H1 (cell line): Measurements from ENCODE around the gene ABI1. TPM values are rescaled to one million over a fixed set of nuclear protein-coding genes. Genes with fewer than 3 reads are reported as not detected.

Experiments
- CTCF ChIA-PET: fragments of 300-600 bp; sonication (Branson Sonifier 250); formaldehyde crosslinking; loops from one replicate; lab custom pipeline; 2021; ENCODE audit not compliant: partially characterized antibody; lab: Charles Lee
- POLR2A ChIA-PET: fragments of 300-600 bp; sonication (Branson Sonifier 250); formaldehyde crosslinking; loops from one replicate; lab custom pipeline; 2021; ENCODE audit warnings: inconsistent platforms; ENCODE audit not compliant: partially characterized antibody; lab: Charles Lee
- DNase-seq, 2 experiments: peaks; one replicate each; pipeline versions ENCODE4 v3.0.0 to v3.0.0-alpha.2; 2010 to 2022; ENCODE audit warnings: low spot score in 2 of 2, low read depth in 1 of 2, mixed read lengths in 1 of 2
- FAIRE-seq: peaks from 2 replicates; lab custom pipeline; 2011; peaks lifted over from hg19 to GRCh38; lab: Jason Lieb, UNC
- H2AFZ ChIP-seq: 2 replicates; pipeline ENCODE4 v1.8.1; 2012; ENCODE audit warnings: low read length, inconsistent platforms
- H2AK5ac ChIP-seq: 2 replicates; pipeline ENCODE4 v1.6.1; 2013; ENCODE audit warnings: low read depth, low read length
- H2BK120ac ChIP-seq: replicated peaks from 2 replicates; pipeline ENCODE3; 2013; ENCODE audit warnings: low read depth, low read length, inconsistent platforms
- H2BK12ac ChIP-seq: 2 replicates; pipeline ENCODE4 v1.6.1; 2013; ENCODE audit warnings: low read depth, low read length
- H2BK15ac ChIP-seq: 2 replicates; pipeline ENCODE4 v1.6.1; 2013; ENCODE audit warnings: low read length
- H2BK20ac ChIP-seq: 2 replicates; pipeline ENCODE4 v1.6.1; 2013; ENCODE audit warnings: low read length
- H2BK5ac ChIP-seq: 2 replicates; pipeline ENCODE4 v1.6.1; 2013; ENCODE audit warnings: low read depth, low read length
- H3K14ac ChIP-seq: 2 replicates; pipeline ENCODE4 v1.6.1; 2013; ENCODE audit warnings: inconsistent platforms; ENCODE audit not compliant: insufficient read length
- H3K18ac ChIP-seq: 2 replicates; pipeline ENCODE4 v1.6.1; 2013; ENCODE audit warnings: low read length; ENCODE audit errors: extremely low read depth
- H3K23ac ChIP-seq: 2 replicates; pipeline ENCODE4 v1.6.1; 2013; ENCODE audit warnings: inconsistent platforms; ENCODE audit not compliant: insufficient read length
- H3K23me2 ChIP-seq: 2 replicates; pipeline ENCODE4 v1.6.1; 2013; ENCODE audit warnings: low read depth, low read length
- H3K27ac ChIP-seq: 2 replicates; pipeline ENCODE4 v1.6.1; 2011; ENCODE audit warnings: low read depth, low read length, inconsistent platforms
- H3K27me3 ChIP-seq, 4 experiments: replicated peaks in 1 of 4; 1 replicate in 1 of 4; 2 replicates in 3 of 4; pipeline versions ENCODE4 v1.6.1 to v1.8.1; 2011 to 2013; ENCODE audit warnings: low read length in 3 of 4, mild to moderate bottlenecking in 3 of 4, inconsistent platforms in 2 of 4, mixed read lengths in 2 of 4, moderate library complexity in 1 of 4; ENCODE audit not compliant: control insufficient read depth in 3 of 4, insufficient read depth in 3 of 4; ENCODE audit errors: extremely low read depth in 1 of 4
- H3K36me3 ChIP-seq, 4 experiments: 2 replicates each; pipeline versions ENCODE4 v1.6.1 to v1.8.1; 2011 to 2013; ENCODE audit warnings: mild to moderate bottlenecking in 4 of 4, low read length in 3 of 4, moderate library complexity in 2 of 4, control low read depth in 1 of 4, inconsistent platforms in 1 of 4; ENCODE audit not compliant: insufficient read depth in 4 of 4, control insufficient read depth in 2 of 4
- H3K4ac ChIP-seq: replicated peaks from 2 replicates; pipeline ENCODE3; 2013; ENCODE audit warnings: low read length, low read depth, mixed read lengths, inconsistent platforms; ENCODE audit not compliant: insufficient read length
- H3K4me1 ChIP-seq, 4 experiments: replicated peaks in 1 of 4; 1 replicate in 1 of 4; 2 replicates in 3 of 4; pipeline versions ENCODE4 v1.6.1 to v1.8.1; 2011 to 2013; ENCODE audit warnings: low read length in 3 of 4, inconsistent platforms in 2 of 4, mixed read lengths in 1 of 4; ENCODE audit not compliant: insufficient read depth in 4 of 4, control insufficient read depth in 3 of 4
- H3K4me2 ChIP-seq, 2 experiments: 2 replicates each; pipeline versions ENCODE4 v1.6.1 to v1.8.1; 2011 to 2013; ENCODE audit warnings: low read depth in 2 of 2, low read length in 2 of 2, control low read depth in 1 of 2, inconsistent platforms in 1 of 2, mild to moderate bottlenecking in 1 of 2; ENCODE audit not compliant: insufficient read depth in 1 of 2
- H3K4me3 ChIP-seq, 4 experiments: fragments of 200-600, 300-600 bp in 1 of 4; sonication (generic), shearing (Covaris generic), sonication (Bioruptor Twin) in 1 of 4; 2 replicates each; pipeline versions ENCODE4 v1.5.1 to v1.8.1; 2011 to 2016; ENCODE audit warnings: low read length in 4 of 4, low read depth in 3 of 4, control low read depth in 2 of 4, inconsistent platforms in 2 of 4, mild to moderate bottlenecking in 2 of 4, mixed read lengths in 1 of 4, moderate library complexity in 1 of 4; ENCODE audit not compliant: insufficient read depth in 2 of 4; ENCODE audit errors: extremely low read depth in 1 of 4
- H3K56ac ChIP-seq: replicated peaks from 2 replicates; pipeline ENCODE3; 2013; ENCODE audit warnings: low read depth, mild to moderate bottlenecking, mixed read lengths, low read length, inconsistent platforms; ENCODE audit not compliant: insufficient read length
- H3K79me1 ChIP-seq: 2 replicates; pipeline ENCODE4 v1.6.1; 2013; ENCODE audit warnings: low read depth, low read length, control low read depth
- H3K79me2 ChIP-seq, 2 experiments: 2 replicates each; pipeline versions ENCODE4 v1.6.1 to v1.8.1; 2012 to 2013; ENCODE audit warnings: low read length in 2 of 2, mild to moderate bottlenecking in 2 of 2, inconsistent platforms in 1 of 2; ENCODE audit not compliant: insufficient read depth in 2 of 2, control insufficient read depth in 1 of 2
- H3K9ac ChIP-seq, 4 experiments: replicated peaks in 1 of 4; 1 replicate in 1 of 4; 2 replicates in 3 of 4; pipeline versions ENCODE4 v1.6.1 to v1.8.1; 2011 to 2013; ENCODE audit warnings: low read depth in 3 of 4, low read length in 3 of 4, control low read depth in 2 of 4, mild to moderate bottlenecking in 2 of 4, moderate library complexity in 2 of 4, inconsistent platforms in 1 of 4; ENCODE audit errors: extremely low read depth in 1 of 4
- H3K9me3 ChIP-seq, 2 experiments: 2 replicates each; pipeline versions ENCODE4 v1.6.1 to v1.8.1; 2012 to 2013; ENCODE audit warnings: mild to moderate bottlenecking in 2 of 2, moderate library complexity in 2 of 2, control low read depth in 1 of 2, inconsistent platforms in 1 of 2, low read depth in 1 of 2, low read length in 1 of 2, mixed read lengths in 1 of 2; ENCODE audit not compliant: insufficient read depth in 2 of 2
- H4K20me1 ChIP-seq, 2 experiments: replicated peaks in 1 of 2; 2 replicates each; pipeline versions ENCODE3 to v1.8.1; 2011 to 2013; ENCODE audit warnings: inconsistent platforms in 2 of 2, low read length in 2 of 2, mild to moderate bottlenecking in 1 of 2; ENCODE audit not compliant: insufficient read depth in 2 of 2, control insufficient read depth in 1 of 2
- H4K5ac ChIP-seq: 2 replicates; pipeline ENCODE4 v1.6.1; 2013; ENCODE audit warnings: low read length, low read depth, mixed read lengths, inconsistent platforms; ENCODE audit not compliant: insufficient read length
- H4K8ac ChIP-seq: 2 replicates; pipeline ENCODE4 v1.8.0; 2013; ENCODE audit warnings: mild to moderate bottlenecking, moderate library complexity, low read length, inconsistent platforms; ENCODE audit not compliant: insufficient read depth; ENCODE audit errors: extremely low read depth
- H4K91ac ChIP-seq: replicated peaks from 2 replicates; pipeline ENCODE3; 2013; ENCODE audit warnings: low read length, mixed read lengths, inconsistent platforms; ENCODE audit not compliant: insufficient read length
- CEBPB ChIP-seq: IDR thresholded peaks from 2 replicates; pipeline ENCODE4 v1.6.1; 2012; ENCODE audit warnings: low read depth, low read length
- EP300 ChIP-seq, 2 experiments: IDR thresholded peaks; 1 replicate in 1 of 2; 2 replicates in 1 of 2; pipeline ENCODE4 v1.6.1; 2011 to 2012; ENCODE audit warnings: low read depth in 2 of 2, low read length in 2 of 2, mild to moderate bottlenecking in 2 of 2, borderline replicate concordance in 1 of 2, inconsistent platforms in 1 of 2, moderate library complexity in 1 of 2
- GABPA ChIP-seq: IDR thresholded peaks from 2 replicates; pipeline ENCODE4 v1.6.1; 2011; ENCODE audit warnings: mild to moderate bottlenecking, low read length, moderate library complexity, borderline replicate concordance; ENCODE audit not compliant: insufficient read depth
- KDM4A ChIP-seq: IDR thresholded peaks from one replicate; pipeline ENCODE4 v1.7.1; 2012; ENCODE audit warnings: low read depth, mild to moderate bottlenecking, moderate library complexity, low read length, inconsistent platforms; ENCODE audit not compliant: severe bottlenecking
- POLR2AphosphoS5 ChIP-seq: IDR thresholded peaks from 2 replicates; pipeline ENCODE4 v1.6.1; 2011; ENCODE audit warnings: low read depth, low read length
- RAD21 ChIP-seq, 2 experiments: IDR thresholded peaks in 1 of 2; conservative IDR thresholded peaks in 1 of 2; 2 replicates each; pipeline ENCODE4 v1.6.1; 2011; ENCODE audit warnings: low read depth in 2 of 2, low read length in 2 of 2, improper control_type of control experiment in 1 of 2, inconsistent platforms in 1 of 2, mild to moderate bottlenecking in 1 of 2, moderate library complexity in 1 of 2
- SP1 ChIP-seq: IDR thresholded peaks from 2 replicates; pipeline ENCODE4 v1.6.1; 2011; ENCODE audit warnings: low read depth, low read length
- SUZ12 ChIP-seq: fragments of 200-600 bp; sonication (generic); IDR thresholded peaks from 2 replicates; pipeline ENCODE4 v1.6.1; 2012; ENCODE audit warnings: mild to moderate bottlenecking, inconsistent platforms, low read length, moderate library complexity, mixed read lengths
- TBP ChIP-seq: IDR thresholded peaks from 2 replicates; pipeline ENCODE4 v1.6.1; 2011; ENCODE audit warnings: low read depth, low read length, improper control_type of control experiment
- TEAD4 ChIP-seq: IDR thresholded peaks from 2 replicates; pipeline ENCODE4 v1.6.1; 2012; ENCODE audit warnings: low read depth, low read length, inconsistent platforms, mixed read lengths
- WGBS, 2 experiments: shearing (Covaris generic) in 1 of 2; methylation state at CpG; one replicate each; pipeline versions ENCODE4 v1.1.6 to v1.1.7; 2013 to 2015; ENCODE audit warnings: low lambda C conversion rate in 2 of 2, mixed read lengths in 2 of 2, inconsistent platforms in 1 of 2, low coverage in 1 of 2, missing lambda C conversion rate in 1 of 2; ENCODE audit not compliant: insufficient replicate concordance in 2 of 2, insufficient coverage in 1 of 2, insufficient read length in 1 of 2; ENCODE audit errors: extremely low coverage in 1 of 2, missing lambda C conversion rate in 1 of 2; 5-methylcytosine and 5-hydroxymethylcytosine counted together
- polyA plus RNA-seq, 7 experiments: library from polyadenylated mRNA; depleted of rRNA in 3 of 7; stranded (reverse) in 5 of 7; unstranded in 2 of 7; fragments of >200 nt in 5 of 7; fragments of 200-250 nt in 2 of 7; gene quantifications; 1 replicate in 5 of 7; 2 replicates in 1 of 7; 4 replicates in 1 of 7; pipeline versions ENCODE4 v1.2.1 to v1.2.3, GENCODE V29; 2011 to 2013; ENCODE audit warnings: missing spikeins in 2 of 7, mixed read lengths in 2 of 7
- total RNA-seq: library from RNA; stranded (reverse); fragmentation: NEBNext Ultra II Directional; extraction: Animal tissue kit (Norgen Biotek cat#: 25700); gene quantifications from 2 replicates; pipeline ENCODE4 v1.2.1, GENCODE V29; 2021
- TF ChIP-seq, protein P1 (sequence below): IDR thresholded peaks from 2 replicates; pipeline ENCODE4 v1.6.1; 2012; ENCODE audit warnings: inconsistent platforms
- TF ChIP-seq, protein P2 (sequence below): IDR thresholded peaks from 2 replicates; pipeline ENCODE4 v1.6.1; 2012; ENCODE audit warnings: inconsistent platforms

ABI1 gene
- total and polyA plus RNA-seq, 2 of the 8 experiments (the other 6 are each of a cell fraction or from before 2014, with no cell fraction given) = 35.4 to 37.0 TPM

DNA sequence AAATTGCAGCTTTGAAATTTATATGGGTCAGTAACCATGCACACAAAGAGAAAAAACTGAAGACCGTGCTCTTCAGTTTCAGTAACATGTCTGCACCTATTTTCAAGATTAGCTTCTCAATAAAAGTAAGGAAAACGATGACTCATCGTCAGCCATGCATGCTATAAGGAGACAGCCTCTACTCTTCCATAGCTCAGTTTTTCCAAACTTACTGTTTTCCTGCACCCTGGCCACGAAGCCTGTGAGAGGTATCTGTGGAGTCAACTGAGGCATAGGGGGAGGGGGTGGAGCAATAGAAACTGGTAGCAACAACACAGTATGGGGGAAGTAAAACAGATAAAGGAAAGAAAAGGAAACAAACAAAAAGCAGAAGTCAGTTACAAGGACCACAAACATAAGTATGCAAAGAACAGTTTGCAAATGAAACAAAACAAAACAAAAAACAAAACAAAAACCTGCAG is 105.3 kb downstream of the ABI1 start:
- H2AK5ac ChIP-seq = no peak overlapping the region
- DNase-seq (no peak), FAIRE-seq (peak; percentile 81)
- H3K56ac ChIP-seq = no peak overlapping the region
- H4K20me1 ChIP-seq = no peaks in the 10 kb centered on the region
- H3K4me3 ChIP-seq = peak overlapping the region in 1 of 4 experiments; percentile 33; a peak in 1 of 8 replicates
- ChIA-PET POLR2A (no interaction called here), CTCF (interaction anchor here (1.0 to 4.5 kb wide), 4 partner anchors 30 to 128 kb away, joined by 3 to 15 read pairs (median 4); no protein-coding TSS in a partner anchor)
- no peak overlapping the region for H2AFZ ChIP-seq
- H3K23ac ChIP-seq = no peak overlapping the region
- no peaks in the 10 kb centered on the region for H3K9me3 ChIP-seq
- peak overlapping the region; percentile 10 for H4K5ac ChIP-seq
- H2BK15ac ChIP-seq = no peak overlapping the region
- no peak overlapping the region for H4K91ac ChIP-seq
- H2BK20ac ChIP-seq = no peak overlapping the region
- H3K79me1 ChIP-seq = no peaks in the 10 kb centered on the region
- H3K4ac ChIP-seq = no peak overlapping the region
- no peak overlapping the region for H2BK120ac ChIP-seq
- WGBS, 2 experiments = 43% methylated on average over 4 of the region's 4 CpGs; no CpG with 5 or more reads in 1 of the 2 experiments
- peaks cover 0 to 9% (median 2%) of the 10 kb centered on the region in 4 experiments; a peak in 3 of 7 replicates for H3K4me1 ChIP-seq
- no peaks in the 10 kb centered on the region for H3K23me2 ChIP-seq
- no peak overlapping the region for H2BK5ac ChIP-seq
- H2BK12ac ChIP-seq = no peak overlapping the region
- H3K79me2 ChIP-seq = no peaks in the 10 kb centered on the region
- peaks cover 0 to 4% (median 0%) of the 10 kb centered on the region in 4 experiments; a peak in 1 of 8 replicates for H3K36me3 ChIP-seq
- no peak overlapping the region for H3K9ac ChIP-seq
- no peak overlapping the region for H3K14ac ChIP-seq
- H4K8ac ChIP-seq = no peak overlapping the region
- no peak overlapping the region for H3K18ac ChIP-seq
- peak overlapping the region; percentile 30 to 59 for H3K4me2 ChIP-seq
- H3K27me3 ChIP-seq = no peaks in the 10 kb centered on the region
- H3K27ac ChIP-seq = no peak overlapping the region
- TF ChIP-seq, protein P1, sequence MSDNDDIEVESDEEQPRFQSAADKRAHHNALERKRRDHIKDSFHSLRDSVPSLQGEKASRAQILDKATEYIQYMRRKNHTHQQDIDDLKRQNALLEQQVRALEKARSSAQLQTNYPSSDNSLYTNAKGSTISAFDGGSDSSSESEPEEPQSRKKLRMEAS = no peak
- no peak for TF ChIP-seq CEBPB
- no peak for TF ChIP-seq POLR2AphosphoS5
- no peak for TF ChIP-seq SUZ12
- TF ChIP-seq, protein P2, sequence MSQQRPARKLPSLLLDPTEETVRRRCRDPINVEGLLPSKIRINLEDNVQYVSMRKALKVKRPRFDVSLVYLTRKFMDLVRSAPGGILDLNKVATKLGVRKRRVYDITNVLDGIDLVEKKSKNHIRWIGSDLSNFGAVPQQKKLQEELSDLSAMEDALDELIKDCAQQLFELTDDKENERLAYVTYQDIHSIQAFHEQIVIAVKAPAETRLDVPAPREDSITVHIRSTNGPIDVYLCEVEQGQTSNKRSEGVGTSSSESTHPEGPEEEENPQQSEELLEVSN = no peak
- no peak for TF ChIP-seq TEAD4
- TF ChIP-seq TBP = no peak
- no peak for TF ChIP-seq RAD21 (IDR thresholded peaks at IDR 0.05 in 1 of 2, conservative IDR thresholded peaks at IDR 0.05 in 1 of 2; ENCODE audit: low read depth in 2 of 2, low read length in 2 of 2)
- TF ChIP-seq GABPA = no peak
- no peak for TF ChIP-seq KDM4A
- TF ChIP-seq EP300 (IDR thresholded peaks at IDR 0.05; ENCODE audit: borderline replicate concordance in 1 of 2, low read depth in 2 of 2, low read length in 2 of 2) = no peak
- peak; percentile 47; the same call in 1 of the 2 replicates for TF ChIP-seq SP1
